ENCODE data around the gene SHC3.

DNA sequence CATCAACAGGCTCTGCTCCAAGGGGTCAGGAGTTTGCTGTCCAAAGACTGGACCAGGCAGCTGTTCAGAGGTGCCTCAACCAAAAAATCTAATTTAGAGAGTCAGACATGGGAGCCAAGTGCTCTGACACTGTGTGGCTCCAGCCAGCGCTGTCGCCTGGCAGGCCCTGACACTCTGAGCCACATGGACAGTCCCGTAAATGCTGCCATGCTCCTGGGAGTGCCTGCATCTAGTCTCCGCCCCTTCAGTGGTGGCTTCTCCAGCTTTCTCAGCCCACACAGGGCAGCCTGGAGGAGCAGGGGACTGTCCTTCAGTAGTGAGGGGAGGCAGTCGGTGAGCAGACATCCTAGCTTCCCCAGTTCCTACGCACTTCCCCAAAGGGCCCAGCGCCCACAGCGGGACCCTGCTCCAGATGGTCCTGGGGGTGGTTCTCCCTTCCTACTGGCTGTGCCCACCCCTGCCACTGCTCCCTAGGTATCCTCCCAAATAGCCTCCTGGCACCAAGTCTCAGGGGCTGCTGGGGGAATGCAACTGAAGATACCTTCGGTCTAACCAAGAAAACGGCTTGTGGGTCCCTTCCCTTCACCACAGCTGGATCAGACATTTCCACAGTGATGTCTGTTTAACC, 72.3 kb downstream of the SHC3 start:
- TF ChIP-seq, protein P1, sequence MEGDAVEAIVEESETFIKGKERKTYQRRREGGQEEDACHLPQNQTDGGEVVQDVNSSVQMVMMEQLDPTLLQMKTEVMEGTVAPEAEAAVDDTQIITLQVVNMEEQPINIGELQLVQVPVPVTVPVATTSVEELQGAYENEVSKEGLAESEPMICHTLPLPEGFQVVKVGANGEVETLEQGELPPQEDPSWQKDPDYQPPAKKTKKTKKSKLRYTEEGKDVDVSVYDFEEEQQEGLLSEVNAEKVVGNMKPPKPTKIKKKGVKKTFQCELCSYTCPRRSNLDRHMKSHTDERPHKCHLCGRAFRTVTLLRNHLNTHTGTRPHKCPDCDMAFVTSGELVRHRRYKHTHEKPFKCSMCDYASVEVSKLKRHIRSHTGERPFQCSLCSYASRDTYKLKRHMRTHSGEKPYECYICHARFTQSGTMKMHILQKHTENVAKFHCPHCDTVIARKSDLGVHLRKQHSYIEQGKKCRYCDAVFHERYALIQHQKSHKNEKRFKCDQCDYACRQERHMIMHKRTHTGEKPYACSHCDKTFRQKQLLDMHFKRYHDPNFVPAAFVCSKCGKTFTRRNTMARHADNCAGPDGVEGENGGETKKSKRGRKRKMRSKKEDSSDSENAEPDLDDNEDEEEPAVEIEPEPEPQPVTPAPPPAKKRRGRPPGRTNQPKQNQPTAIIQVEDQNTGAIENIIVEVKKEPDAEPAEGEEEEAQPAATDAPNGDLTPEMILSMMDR (IDR thresholded peaks at IDR 0.05) = no peak
- no peak for TF ChIP-seq POLR2A (IDR thresholded peaks at IDR 0.05)
